Measurements from ENCODE around the gene ISG15.

The ISG15 gene

GRCh38 chr1:1021010-1021919, 8.0 kb downstream of the ISG15 start:
- Histone ChIP-seq H3K27me3 (ENCODE audit: low read length) (no peaks in the 10 kb centered on the region), H3K9me2 (replicated peaks; ENCODE audit: insufficient read depth, low read length) (no peaks in the 10 kb centered on the region), H3K9ac (ENCODE audit: low read length) (no peak overlapping the region), H3K4me2 (ENCODE audit: low read depth, low read length, poor library complexity, severe bottlenecking) (no peak overlapping the region), H3F3A (ENCODE audit: insufficient read depth) (no peaks in the 10 kb centered on the region), H2AFZ (ENCODE audit: low read depth, low read length, severe bottlenecking) (no peak overlapping the region), H3K4me3 (ENCODE audit: insufficient read depth, low read length, poor library complexity, severe bottlenecking) (no peak overlapping the region), H4K20me1 (ENCODE audit: low read depth, low read length) (no peaks in the 10 kb centered on the region), H3K36me3 (ENCODE audit: low read length) (no peaks in the 10 kb centered on the region), H3K27ac (ENCODE audit: low read depth, low read length) (no peak overlapping the region), H3K79me2 (ENCODE audit: insufficient read depth, low read length) (no peaks in the 10 kb centered on the region), H3K9me3 (ENCODE audit: insufficient read depth, low read length) (no peaks in the 10 kb centered on the region)
- TF ChIP-seq EZH2phosphoT487 (conservative IDR thresholded peaks at IDR 0.05; ENCODE audit: low read length) (no peak), CTCF (IDR thresholded peaks at IDR 0.05; ENCODE audit: insufficient read depth, low read length, poor library complexity, severe bottlenecking) (no peak)

- no peaks in the 10 kb centered on the region for H3K27me3 ChIP-seq (ENCODE audit: low read length)
- H2AFZ ChIP-seq (ENCODE audit: low read depth, low read length, severe bottlenecking) = no peak overlapping the region
- no peak overlapping the region for H3K27ac ChIP-seq (ENCODE audit: low read depth, low read length)
- no peak overlapping the region for H3K9ac ChIP-seq (ENCODE audit: low read length)
- H4K20me1 ChIP-seq (ENCODE audit: low read depth, low read length) = no peaks in the 10 kb centered on the region
- no peaks in the 10 kb centered on the region for H3K79me2 ChIP-seq (ENCODE audit: insufficient read depth, low read length)
- TF ChIP-seq EZH2phosphoT487 (conservative IDR thresholded peaks at IDR 0.05; ENCODE audit: low read length) = no peak
- TF ChIP-seq CTCF (IDR thresholded peaks at IDR 0.05; ENCODE audit: insufficient read depth, low read length, poor library complexity, severe bottlenecking) = no peak
- no peaks in the 10 kb centered on the region for H3K9me2 ChIP-seq (replicated peaks; ENCODE audit: insufficient read depth, low read length)
- no peaks in the 10 kb centered on the region for H3F3A ChIP-seq (ENCODE audit: insufficient read depth)
- H3K36me3 ChIP-seq (ENCODE audit: low read length) = no peaks in the 10 kb centered on the region
- H3K4me2 ChIP-seq (ENCODE audit: low read depth, low read length, poor library complexity, severe bottlenecking) = no peak overlapping the region
- no peak overlapping the region for H3K4me3 ChIP-seq (ENCODE audit: insufficient read depth, low read length, poor library complexity, severe bottlenecking)
- H3K9me3 ChIP-seq (ENCODE audit: insufficient read depth, low read length) = no peaks in the 10 kb centered on the region
Measured at GRCh38 chr1:1021920-1022259, 8.6 kb downstream of the ISG15 start.

- Histone ChIP-seq H3K27ac (ENCODE audit: low read depth, low read length) (no peak overlapping the region), H3K79me2 (ENCODE audit: insufficient read depth, low read length) (no peaks in the 10 kb centered on the region), H3K27me3 (ENCODE audit: low read length) (no peaks in the 10 kb centered on the region), H4K20me1 (ENCODE audit: low read depth, low read length) (no peaks in the 10 kb centered on the region), H3F3A (ENCODE audit: insufficient read depth) (no peaks in the 10 kb centered on the region), H3K9me3 (ENCODE audit: insufficient read depth, low read length) (no peaks in the 10 kb centered on the region), H3K9ac (ENCODE audit: low read length) (no peak overlapping the region), H3K9me2 (replicated peaks; ENCODE audit: insufficient read depth, low read length) (no peaks in the 10 kb centered on the region), H3K4me3 (ENCODE audit: insufficient read depth, low read length, poor library complexity, severe bottlenecking) (no peak overlapping the region), H3K4me2 (ENCODE audit: low read depth, low read length, poor library complexity, severe bottlenecking) (no peak overlapping the region), H3K36me3 (ENCODE audit: low read length) (no peaks in the 10 kb centered on the region), H2AFZ (ENCODE audit: low read depth, low read length, severe bottlenecking) (no peak overlapping the region)
- TF ChIP-seq EZH2phosphoT487 (conservative IDR thresholded peaks at IDR 0.05; ENCODE audit: low read length) (no peak), CTCF (IDR thresholded peaks at IDR 0.05; ENCODE audit: insufficient read depth, low read length, poor library complexity, severe bottlenecking) (no peak)
Measured at GRCh38 chr1:1022302-1023009, 9.2 kb downstream of the ISG15 start.

Measured in SU-DHL-6 (cell line).